ENCODE results near the gene LAGE3.

Gene LAGE3

DNA sequence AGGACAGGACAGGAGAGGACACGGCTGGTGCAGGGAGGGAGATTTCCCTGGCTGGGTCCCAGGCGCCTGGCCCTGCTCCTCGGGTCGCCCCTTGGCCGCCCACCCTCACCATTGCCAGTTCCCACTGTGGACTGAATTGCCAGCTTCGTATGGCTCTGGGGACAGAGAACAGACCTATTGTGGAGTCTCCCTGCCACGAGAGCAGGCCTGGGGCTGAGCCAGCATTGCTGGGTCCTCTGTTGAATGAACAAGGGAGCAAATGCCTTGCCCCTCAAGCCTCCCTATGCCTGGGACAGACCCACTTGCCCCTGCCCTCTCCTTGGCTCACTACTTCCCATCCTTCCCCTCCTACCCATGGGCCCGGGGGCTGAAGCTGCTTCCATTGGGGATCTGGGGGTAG, 16.7 kb downstream of the LAGE3 start:
- peaks cover 0 to 70% of the 10 kb centered on the region in 2 experiments; a peak in 1 of 3 replicates for H3K36me3 ChIP-seq (ENCODE audit: control insufficient read depth in 2 of 2, insufficient read depth in 1 of 2, low read length in 2 of 2)
- no peaks in the 10 kb centered on the region for H3K4me1 ChIP-seq (ENCODE audit: control insufficient read depth, insufficient read depth, low read length)
- H3K27ac ChIP-seq (ENCODE audit: extremely low read depth, low read depth, low read length), result no peak overlapping the region
- POLR2A ChIA-PET, result interaction anchor here (0.9 kb wide), 1 partner anchor 10 kb away, joined by 3 read pairs; no protein-coding TSS in a partner anchor
- H3K9me3 ChIP-seq (ENCODE audit: control insufficient read depth, insufficient read depth, low read depth, low read length), result no peaks in the 10 kb centered on the region
- CTCF ChIA-PET, result interaction anchor here (0.9 to 2.0 kb wide), 2 partner anchors 89 to 570 kb away, joined by 3 to 5 read pairs; no protein-coding TSS in a partner anchor
- H3K4me3 ChIP-seq (ENCODE audit: low read depth, low read length), result no peak overlapping the region
- TF ChIP-seq ZNF423 (tag by site-specific recombination; IDR thresholded peaks at IDR 0.05) (no peak), ZNF707 (tag by site-specific recombination; IDR thresholded peaks at IDR 0.05) (no peak), ZNF169 (tag by site-specific recombination; IDR thresholded peaks at IDR 0.05) (no peak), FEZF1 (tag by site-specific recombination; IDR thresholded peaks at IDR 0.05) (no peak), MEIS1 (CRISPR knock-in tag; IDR thresholded peaks at IDR 0.05; ENCODE audit: borderline replicate concordance) (no peak), ZNF449 (tag by site-specific recombination; IDR thresholded peaks at IDR 0.05) (no peak), ZNF488 (tag by site-specific recombination; IDR thresholded peaks at IDR 0.05) (no peak), ZBTB44 (tag by site-specific recombination; IDR thresholded peaks at IDR 0.05) (no peak), ZSCAN16 (tag by site-specific recombination; IDR thresholded peaks at IDR 0.05) (no peak), ZNF830 (tag by site-specific recombination; IDR thresholded peaks at IDR 0.05; ENCODE audit: low read depth) (no peak), ZNF175 (tag by site-specific recombination; IDR thresholded peaks at IDR 0.05) (no peak), ZNF777 (tag by site-specific recombination; IDR thresholded peaks at IDR 0.05; ENCODE audit: borderline replicate concordance) (no peak), ZNF155 (tag by site-specific recombination; IDR thresholded peaks at IDR 0.05) (no peak), ZNF518A (tag by site-specific recombination; conservative IDR thresholded peaks at IDR 0.05; ENCODE audit: low read depth) (no peak)
- TF ChIP-seq, protein P1, sequence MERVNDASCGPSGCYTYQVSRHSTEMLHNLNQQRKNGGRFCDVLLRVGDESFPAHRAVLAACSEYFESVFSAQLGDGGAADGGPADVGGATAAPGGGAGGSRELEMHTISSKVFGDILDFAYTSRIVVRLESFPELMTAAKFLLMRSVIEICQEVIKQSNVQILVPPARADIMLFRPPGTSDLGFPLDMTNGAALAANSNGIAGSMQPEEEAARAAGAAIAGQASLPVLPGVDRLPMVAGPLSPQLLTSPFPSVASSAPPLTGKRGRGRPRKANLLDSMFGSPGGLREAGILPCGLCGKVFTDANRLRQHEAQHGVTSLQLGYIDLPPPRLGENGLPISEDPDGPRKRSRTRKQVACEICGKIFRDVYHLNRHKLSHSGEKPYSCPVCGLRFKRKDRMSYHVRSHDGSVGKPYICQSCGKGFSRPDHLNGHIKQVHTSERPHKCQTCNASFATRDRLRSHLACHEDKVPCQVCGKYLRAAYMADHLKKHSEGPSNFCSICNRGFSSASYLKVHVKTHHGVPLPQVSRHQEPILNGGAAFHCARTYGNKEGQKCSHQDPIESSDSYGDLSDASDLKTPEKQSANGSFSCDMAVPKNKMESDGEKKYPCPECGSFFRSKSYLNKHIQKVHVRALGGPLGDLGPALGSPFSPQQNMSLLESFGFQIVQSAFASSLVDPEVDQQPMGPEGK (tag by site-specific recombination; IDR thresholded peaks at IDR 0.05), result no peak
- TF ChIP-seq, protein P2, sequence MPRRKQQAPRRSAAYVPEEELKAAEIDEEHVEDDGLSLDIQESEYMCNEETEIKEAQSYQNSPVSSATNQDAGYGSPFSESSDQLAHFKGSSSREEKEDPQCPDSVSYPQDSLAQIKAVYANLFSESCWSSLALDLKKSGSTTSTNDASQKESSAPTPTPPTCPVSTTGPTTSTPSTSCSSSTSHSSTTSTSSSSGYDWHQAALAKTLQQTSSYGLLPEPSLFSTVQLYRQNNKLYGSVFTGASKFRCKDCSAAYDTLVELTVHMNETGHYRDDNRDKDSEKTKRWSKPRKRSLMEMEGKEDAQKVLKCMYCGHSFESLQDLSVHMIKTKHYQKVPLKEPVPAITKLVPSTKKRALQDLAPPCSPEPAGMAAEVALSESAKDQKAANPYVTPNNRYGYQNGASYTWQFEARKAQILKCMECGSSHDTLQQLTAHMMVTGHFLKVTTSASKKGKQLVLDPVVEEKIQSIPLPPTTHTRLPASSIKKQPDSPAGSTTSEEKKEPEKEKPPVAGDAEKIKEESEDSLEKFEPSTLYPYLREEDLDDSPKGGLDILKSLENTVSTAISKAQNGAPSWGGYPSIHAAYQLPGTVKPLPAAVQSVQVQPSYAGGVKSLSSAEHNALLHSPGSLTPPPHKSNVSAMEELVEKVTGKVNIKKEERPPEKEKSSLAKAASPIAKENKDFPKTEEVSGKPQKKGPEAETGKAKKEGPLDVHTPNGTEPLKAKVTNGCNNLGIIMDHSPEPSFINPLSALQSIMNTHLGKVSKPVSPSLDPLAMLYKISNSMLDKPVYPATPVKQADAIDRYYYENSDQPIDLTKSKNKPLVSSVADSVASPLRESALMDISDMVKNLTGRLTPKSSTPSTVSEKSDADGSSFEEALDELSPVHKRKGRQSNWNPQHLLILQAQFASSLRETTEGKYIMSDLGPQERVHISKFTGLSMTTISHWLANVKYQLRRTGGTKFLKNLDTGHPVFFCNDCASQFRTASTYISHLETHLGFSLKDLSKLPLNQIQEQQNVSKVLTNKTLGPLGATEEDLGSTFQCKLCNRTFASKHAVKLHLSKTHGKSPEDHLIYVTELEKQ (tag by site-specific recombination; IDR thresholded peaks at IDR 0.05; ENCODE audit: borderline replicate concordance), result no peak
- TF ChIP-seq, protein P3, sequence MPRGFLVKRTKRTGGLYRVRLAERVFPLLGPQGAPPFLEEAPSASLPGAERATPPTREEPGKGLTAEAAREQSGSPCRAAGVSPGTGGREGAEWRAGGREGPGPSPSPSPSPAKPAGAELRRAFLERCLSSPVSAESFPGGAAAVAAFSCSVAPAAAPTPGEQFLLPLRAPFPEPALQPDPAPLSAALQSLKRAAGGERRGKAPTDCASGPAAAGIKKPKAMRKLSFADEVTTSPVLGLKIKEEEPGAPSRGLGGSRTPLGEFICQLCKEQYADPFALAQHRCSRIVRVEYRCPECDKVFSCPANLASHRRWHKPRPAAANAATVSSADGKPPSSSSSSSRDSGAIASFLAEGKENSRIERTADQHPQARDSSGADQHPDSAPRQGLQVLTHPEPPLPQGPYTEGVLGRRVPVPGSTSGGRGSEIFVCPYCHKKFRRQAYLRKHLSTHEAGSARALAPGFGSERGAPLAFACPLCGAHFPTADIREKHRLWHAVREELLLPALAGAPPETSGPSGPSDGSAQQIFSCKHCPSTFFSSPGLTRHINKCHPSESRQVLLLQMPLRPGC (tag by site-specific recombination; IDR thresholded peaks at IDR 0.05), result no peak

Data from HEK293 (cell line).